NCI-H526 (cell line): ENCODE measurements around the gene SLC6A6.

Experiments used
- DNase-seq, 2 experiments: peaks; one replicate each; lab custom pipeline; 2025; lab: John Stamatoyannopoulos, UW

Gene SLC6A6

DNA sequence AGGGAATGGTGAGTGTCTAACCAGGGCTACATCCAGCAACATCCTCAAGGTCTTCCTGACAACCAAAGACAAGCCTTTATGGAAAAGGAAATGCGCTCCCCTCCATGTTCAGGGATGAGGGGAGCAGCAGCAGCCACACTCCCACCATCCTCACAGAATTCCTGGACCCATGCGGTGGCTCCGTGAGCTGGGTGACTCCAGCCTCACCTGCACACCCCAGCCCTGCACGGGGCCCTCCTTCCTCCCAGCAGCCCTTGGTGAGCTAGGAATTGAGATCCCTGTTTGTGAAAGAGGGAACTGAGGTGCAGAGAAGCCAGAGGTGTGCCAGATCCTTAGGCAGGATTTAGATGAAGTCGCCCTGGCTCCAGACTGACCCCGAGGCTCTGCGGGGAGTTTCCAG, 85.4 kb downstream of the SLC6A6 start:
- DNase-seq, result no peak

DNA sequence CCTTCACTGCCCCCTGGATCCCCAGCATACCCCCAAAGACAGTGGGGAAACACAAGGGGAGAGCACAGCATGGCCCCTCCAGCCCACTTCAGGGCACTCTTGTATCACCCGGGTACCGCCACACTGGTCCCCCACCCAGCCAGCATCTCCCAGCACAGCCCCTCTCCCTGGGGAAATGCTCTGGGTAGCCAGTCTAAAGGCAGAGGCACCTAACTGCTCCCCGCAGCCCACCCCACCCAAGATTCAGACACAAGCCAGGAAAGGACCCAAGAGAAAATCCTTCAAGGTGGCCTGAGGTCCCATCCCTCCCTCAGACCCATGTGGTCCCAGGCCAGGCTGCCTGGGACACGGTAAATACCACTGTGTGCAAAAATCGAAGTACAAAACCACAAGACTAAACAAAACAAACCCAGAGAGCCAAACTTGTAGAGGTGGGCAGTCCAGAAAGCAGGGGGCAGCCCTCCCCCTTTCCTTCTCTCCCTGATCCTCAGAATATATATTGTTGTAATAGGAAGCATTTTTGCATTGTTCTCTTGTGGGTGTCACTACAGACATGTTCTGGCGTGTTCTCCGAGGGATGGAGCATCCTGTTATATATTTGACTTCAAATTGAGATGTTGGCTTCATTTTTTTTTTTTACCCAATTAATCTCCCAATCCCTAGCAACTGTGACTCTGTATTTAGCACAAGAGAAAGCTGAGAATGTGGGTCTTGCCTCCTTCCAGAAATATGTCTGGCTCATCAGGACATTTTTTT, 86.1 kb downstream of the SLC6A6 start:
- DNase-seq, result no peak

DNA sequence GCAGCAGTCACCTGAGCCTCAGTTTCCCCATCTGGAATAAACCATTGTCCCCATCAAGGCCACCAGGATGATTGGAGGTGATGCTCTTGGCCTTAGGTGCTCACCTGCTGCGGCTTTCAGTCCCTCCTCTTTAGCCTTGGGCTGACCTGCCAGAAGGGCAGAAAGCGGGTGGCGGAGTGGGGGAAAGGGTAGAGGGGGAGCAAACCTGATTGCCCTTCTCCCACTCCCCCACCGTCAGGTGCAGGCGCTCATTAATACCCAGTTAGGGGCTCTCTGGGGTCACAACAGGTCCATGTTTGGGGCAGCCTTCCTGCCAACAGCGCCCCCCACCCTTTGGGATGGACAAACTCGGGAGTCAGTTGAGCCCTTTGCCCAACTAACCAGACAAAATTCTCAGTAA, 87.2 kb downstream of the SLC6A6 start:
- DNase-seq, result no peak

GRCh38 chr3:14490255-14490654, 87.8 kb downstream of the SLC6A6 start:
- no peak for DNase-seq

DNA sequence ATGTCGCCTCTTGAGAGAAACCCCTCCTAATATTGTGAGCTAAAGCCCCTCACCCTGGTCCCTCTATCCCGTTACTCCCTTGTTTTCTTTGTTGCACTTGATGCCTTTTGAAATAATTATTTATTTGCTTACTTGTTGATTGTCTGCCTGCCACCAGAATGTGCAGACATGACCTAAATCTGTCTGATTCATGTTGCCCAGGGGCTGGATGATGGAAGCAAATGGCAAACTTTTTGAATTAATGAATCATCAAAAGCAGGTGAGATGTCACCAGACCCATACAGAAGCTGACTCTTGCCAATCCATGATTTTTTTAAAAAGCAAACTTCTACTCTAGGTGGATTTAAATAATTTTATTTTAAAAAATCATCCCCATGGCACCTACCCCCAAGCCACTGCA, 88.4 kb downstream of the SLC6A6 start:
- no peak for DNase-seq

GRCh38 chr3:14491396-14492190, 89.2 kb downstream of the SLC6A6 start:
- no peak for DNase-seq

DNA sequence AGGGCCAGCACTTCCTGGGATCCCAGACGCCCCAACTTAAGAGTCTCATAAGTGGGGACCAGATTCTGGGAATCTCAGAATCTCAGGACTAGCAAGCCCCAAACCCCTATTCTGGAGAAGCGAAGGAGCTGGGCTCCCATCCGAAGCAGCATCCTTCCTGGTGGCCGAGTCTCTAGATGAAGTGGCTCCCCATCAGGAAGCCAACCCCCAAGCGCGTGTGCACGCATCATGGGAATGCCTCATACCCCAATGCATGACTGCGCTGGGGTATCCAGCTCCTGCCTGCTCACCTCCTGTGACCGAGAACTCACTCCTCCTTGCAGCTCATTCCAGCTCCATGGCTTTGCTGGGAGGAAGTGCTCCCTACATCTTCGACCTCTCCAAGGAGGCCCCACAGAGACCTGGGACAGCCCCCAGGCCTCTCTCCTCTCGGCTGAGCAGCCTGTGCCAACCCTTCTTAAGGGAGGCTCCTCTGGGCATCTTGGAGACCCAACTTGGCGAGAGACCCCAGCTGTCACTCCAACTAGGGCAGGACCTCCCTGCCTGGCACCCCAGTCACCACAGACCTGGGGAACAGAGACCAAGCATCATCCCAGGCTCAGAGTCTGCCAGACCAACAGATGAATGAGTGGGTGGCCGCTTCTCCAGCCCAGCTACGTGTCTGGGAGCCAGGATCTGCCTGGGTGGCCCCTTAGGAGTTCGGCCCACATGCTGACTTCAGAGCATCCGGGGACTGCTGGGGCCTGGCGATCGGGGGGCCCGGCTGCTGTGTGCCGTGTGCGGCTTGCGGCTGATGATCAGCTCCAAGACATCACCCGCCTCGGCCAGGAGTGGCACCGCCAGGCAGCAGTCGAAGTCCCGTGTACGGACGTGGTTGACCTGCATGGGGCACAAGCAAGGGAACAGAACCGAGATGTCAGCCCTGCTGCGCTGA, 90.8 kb downstream of the SLC6A6 start:
- DNase-seq, result no peak

- DNase-seq, result no peak
Measured at GRCh38 chr3:14494279-14494972, 92.0 kb downstream of the SLC6A6 start.

- no peak for DNase-seq
Measured at GRCh38 chr3:14494973-14495300, 92.5 kb downstream of the SLC6A6 start.

DNA sequence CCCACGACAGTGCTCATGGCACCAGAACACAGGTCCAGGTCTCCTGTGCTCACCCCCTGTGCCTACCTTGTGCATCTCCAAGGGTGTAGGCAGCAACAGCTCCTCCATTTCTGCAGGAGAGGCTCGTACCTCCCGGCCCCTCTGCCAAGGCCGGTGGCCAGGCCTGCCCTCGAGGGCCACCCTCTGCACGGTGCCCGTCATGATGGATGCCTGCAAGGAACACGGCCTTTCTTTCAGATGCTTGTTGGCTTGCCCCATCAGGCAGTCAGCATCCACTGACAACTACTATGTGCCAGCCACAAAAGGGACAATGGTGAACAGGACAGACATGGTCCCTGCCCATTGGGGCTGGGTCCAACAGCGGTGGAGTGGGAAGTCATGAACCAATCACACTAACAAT, 93.9 kb downstream of the SLC6A6 start:
- no peak for DNase-seq

DNA sequence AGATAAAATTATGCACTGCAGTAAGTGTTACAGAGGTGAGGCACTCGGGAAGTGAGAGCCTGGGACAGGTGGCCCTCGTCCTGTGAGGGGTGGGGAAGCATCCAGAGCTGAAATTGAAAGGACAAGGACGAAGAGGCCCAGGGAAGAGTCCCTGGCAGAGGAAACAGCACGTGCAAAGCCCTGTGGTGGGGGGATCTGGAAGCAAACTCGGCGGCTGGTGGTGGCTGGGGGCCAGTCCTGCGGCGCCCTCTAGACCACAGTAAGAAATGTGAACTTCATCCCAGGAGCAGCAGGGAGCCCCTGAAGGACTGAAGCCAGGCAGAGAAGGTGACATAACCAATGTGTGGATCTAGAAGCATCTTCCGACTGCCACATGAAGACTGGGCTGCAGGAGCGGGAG, 94.9 kb downstream of the SLC6A6 start:
- no peak for DNase-seq

GRCh38 chr3:14502472-14502871, 100.1 kb downstream of the SLC6A6 start:
- no peak for DNase-seq

GRCh38 chr3:14503033-14503705, 100.8 kb downstream of the SLC6A6 start:
- DNase-seq, result no peak

DNA sequence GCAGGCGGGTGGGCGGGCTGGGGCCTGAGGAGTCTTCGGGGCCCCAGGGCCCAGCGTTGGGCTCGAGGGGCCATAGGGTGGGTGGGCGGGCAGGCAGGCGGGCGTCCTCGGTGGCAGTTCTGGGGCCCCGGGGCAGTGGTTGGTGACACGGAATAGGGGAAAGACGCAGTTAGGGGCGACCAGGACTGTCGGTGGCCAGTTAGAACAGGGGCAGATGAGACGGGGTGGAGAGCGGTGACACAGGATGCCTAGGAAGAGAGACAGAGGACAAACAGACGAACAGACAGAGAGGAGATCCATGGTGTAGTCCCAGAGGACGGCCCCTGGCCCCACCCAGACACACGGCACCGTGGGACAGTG, 101.3 kb downstream of the SLC6A6 start:
- no peak for DNase-seq

- DNase-seq, result no peak
Measured at GRCh38 chr3:14505001-14505802, 102.8 kb downstream of the SLC6A6 start.

DNA sequence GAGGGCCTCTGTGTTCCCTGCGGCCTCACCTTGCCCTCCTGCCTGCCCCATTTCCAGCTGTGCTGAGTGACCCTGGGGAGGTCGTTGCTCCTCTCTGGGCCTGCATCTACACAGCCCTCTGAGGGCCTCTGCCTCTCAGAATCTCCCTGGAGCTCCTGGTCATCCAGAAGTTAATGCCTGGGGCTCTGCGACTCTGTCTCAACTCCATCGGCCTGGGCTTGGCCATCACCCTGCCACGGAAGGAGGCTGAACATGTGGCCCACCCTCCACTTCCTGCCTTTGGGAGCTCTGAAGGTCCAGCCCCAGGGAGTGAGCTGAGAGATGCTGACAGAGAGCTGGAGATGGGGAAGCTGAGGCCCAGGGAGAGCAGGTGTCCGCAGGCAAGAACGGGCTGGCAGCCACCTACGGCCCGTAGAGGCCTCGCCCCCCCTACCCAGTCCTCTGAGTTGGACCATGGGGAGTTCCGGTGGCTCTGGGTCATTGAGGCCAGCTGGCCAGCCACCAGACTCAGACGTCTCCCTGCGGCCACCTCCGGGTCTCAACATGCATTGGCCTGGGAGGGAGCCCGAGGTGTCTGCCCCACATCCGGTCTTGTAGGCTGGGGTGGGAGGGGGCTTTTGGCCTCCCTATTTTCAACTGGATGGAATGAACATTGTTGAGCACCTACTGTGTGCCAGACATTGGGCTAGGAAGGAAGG, 103.5 kb downstream of the SLC6A6 start:
- no peak for DNase-seq

DNA sequence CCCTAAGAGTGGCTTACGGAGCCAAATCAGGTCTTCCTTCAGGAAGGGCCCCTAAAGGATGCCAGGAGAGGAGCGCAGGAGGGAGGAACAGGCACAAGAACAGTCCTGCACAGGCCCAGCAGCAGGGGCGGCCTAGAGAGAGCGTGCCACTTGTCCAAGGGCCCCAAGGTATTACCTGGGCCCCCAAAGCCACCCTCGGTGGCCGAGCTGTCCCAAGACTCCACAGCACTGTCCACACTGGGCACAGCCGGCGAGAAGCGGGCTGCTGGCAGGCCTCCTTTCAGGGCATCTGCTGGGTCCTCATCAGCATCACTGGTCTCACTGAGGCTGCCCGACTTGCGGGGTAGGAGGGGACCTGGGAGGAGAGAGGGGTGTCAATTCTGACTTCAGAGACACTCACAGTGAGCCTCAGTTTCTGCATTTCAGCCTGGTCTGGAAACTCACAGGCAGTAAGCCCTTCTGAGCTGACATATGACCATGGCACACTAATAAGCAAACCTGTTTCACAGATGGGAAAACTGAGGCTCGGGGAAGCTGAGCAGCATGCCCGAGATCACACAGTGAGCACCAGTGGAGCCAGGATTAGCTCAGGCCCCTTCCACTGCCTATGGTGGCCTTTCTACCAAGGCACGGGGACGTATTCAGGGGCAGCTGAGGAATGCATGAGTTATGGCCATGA, 104.4 kb downstream of the SLC6A6 start:
- no peak for DNase-seq

GRCh38 chr3:14507305-14507741, 104.9 kb downstream of the SLC6A6 start:
- DNase-seq, result peak; percentile 32 to 61

DNA sequence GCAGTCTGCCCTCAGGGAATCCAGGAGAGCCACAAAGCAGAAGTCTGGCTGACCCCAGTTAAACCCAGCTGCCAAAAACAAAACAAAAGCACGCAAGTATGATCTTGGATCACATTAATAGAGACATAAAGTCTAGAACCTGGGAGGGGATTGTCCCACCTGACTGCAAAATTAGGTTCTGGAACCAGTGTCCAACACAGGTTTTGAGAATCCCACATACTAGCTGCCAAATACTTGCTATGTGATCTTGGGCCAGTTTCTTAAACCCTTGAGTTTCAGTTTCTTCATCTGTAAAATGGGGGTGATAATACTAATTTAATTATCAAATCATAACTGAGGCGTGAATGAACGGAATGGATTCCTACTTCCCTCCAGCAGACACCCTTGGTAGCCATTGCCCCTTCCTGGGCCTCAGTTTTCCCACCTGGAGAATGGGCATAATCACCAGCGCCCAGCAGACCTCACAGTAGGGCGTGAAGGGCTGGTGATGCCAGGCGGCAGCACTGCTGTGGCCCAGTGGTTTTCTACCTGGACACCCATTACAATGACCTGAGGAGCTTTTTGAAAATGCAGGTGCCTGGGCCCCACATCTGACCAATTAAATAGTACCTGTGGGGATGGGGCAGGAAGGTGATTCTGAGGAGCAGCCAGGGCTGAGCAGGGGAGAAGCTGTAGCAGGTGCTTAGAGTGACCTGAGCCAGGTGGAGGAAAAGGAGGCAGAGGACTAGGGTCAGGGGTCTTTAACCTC, 105.5 kb downstream of the SLC6A6 start:
- no peak for DNase-seq
